ENCODE data around the gene KAZN.
A peak's percentile ranks its signal among the peaks of the same experiment; 100 is the strongest.

Gene KAZN

GRCh38 chr1:15008783-15009729, 410.6 kb downstream of the KAZN start:
- DNase-seq (ENCODE audit: low read depth) = no peak

GRCh38 chr1:15011160-15011559, 412.7 kb downstream of the KAZN start:
- no peak for DNase-seq (ENCODE audit: low read depth)

- no peak for DNase-seq (ENCODE audit: low read depth)
These were observed 413.2 kb downstream of the KAZN start for GRCh38 chr1:15011661-15012060.

GRCh38 chr1:15012822-15013221, 414.3 kb downstream of the KAZN start:
- DNase-seq (ENCODE audit: low read depth) = no peak

- DNase-seq (ENCODE audit: low read depth) = no peak
These were observed 415.3 kb downstream of the KAZN start for GRCh38 chr1:15013767-15014166.

GRCh38 chr1:15014516-15014915, 416.0 kb downstream of the KAZN start:
- no peak for DNase-seq (ENCODE audit: low read depth)

- DNase-seq (ENCODE audit: low read depth) = no peak
These were observed 417.5 kb downstream of the KAZN start for GRCh38 chr1:15016001-15016400.

GRCh38 chr1:15016526-15016925, 418.0 kb downstream of the KAZN start:
- no peak for DNase-seq (ENCODE audit: low read depth)

GRCh38 chr1:15017120-15017519, 418.6 kb downstream of the KAZN start:
- DNase-seq (ENCODE audit: low read depth) = no peak

GRCh38 chr1:15018767-15019166, 420.3 kb downstream of the KAZN start:
- DNase-seq (ENCODE audit: low read depth) = no peak

- DNase-seq (ENCODE audit: low read depth) = no peak
These were observed 422.7 kb downstream of the KAZN start for GRCh38 chr1:15020943-15021745.

- DNase-seq (ENCODE audit: low read depth) = no peak
These were observed 423.6 kb downstream of the KAZN start for GRCh38 chr1:15022048-15022447.

- DNase-seq (ENCODE audit: low read depth) = no peak
These were observed 424.7 kb downstream of the KAZN start for GRCh38 chr1:15023205-15023604.

- no peak for DNase-seq (ENCODE audit: low read depth)
These were observed 425.5 kb downstream of the KAZN start for GRCh38 chr1:15023976-15024375.

GRCh38 chr1:15026117-15026489, 427.6 kb downstream of the KAZN start:
- DNase-seq (ENCODE audit: low read depth) = no peak

GRCh38 chr1:15027515-15027986, 429.1 kb downstream of the KAZN start:
- DNase-seq (ENCODE audit: low read depth) = peak; percentile 41

- DNase-seq (ENCODE audit: low read depth) = peak; percentile 84
These were observed 429.6 kb downstream of the KAZN start for GRCh38 chr1:15028102-15028501.

GRCh38 chr1:15028616-15029015, 430.1 kb downstream of the KAZN start:
- DNase-seq (ENCODE audit: low read depth) = no peak

- DNase-seq (ENCODE audit: low read depth) = no peak
These were observed 430.6 kb downstream of the KAZN start for GRCh38 chr1:15029036-15029435.

- no peak for DNase-seq (ENCODE audit: low read depth)
These were observed 431.3 kb downstream of the KAZN start for GRCh38 chr1:15029786-15030185.

GRCh38 chr1:15031251-15031933, 432.9 kb downstream of the KAZN start:
- no peak for DNase-seq (ENCODE audit: low read depth)

- DNase-seq (ENCODE audit: low read depth) = no peak
These were observed 434.8 kb downstream of the KAZN start for GRCh38 chr1:15033264-15033663.
